ENCODE results near the gene CCN5.
"Not testable (repeated sequence)": the region's sequence is repeated elsewhere in the genome, so short reads cannot be mapped to it uniquely, and the experiment has no call there.

Gene CCN5

GRCh38 chr20:44695674-44696300 lies 19.4 kb upstream of the CCN5 start:
- DNase-seq = no peak

GRCh38 chr20:44696315-44696714 lies 18.9 kb upstream of the CCN5 start:
- no peak for DNase-seq

- not testable (repeated sequence) for DNase-seq
These were observed 18.1 kb upstream of the CCN5 start for GRCh38 chr20:44697041-44697440.

- no peak for DNase-seq
These were observed 16.8 kb upstream of the CCN5 start for GRCh38 chr20:44698351-44698750.

- no peak for DNase-seq
These were observed 14.9 kb upstream of the CCN5 start for GRCh38 chr20:44700306-44700705.

- DNase-seq = peak; percentile 27
These were observed 13.9 kb upstream of the CCN5 start for GRCh38 chr20:44701118-44701857.

- DNase-seq = peak; percentile 57
These were observed 13.3 kb upstream of the CCN5 start for GRCh38 chr20:44701858-44702256.

GRCh38 chr20:44702776-44703175 lies 12.4 kb upstream of the CCN5 start:
- no peak for DNase-seq

- DNase-seq = no peak
These were observed 11.8 kb upstream of the CCN5 start for GRCh38 chr20:44703183-44703925.

- no peak for DNase-seq
These were observed 11.1 kb upstream of the CCN5 start for GRCh38 chr20:44703956-44704488.

- DNase-seq = no peak
These were observed 10.6 kb upstream of the CCN5 start for GRCh38 chr20:44704551-44704971.

- no peak for DNase-seq
These were observed 9.6 kb upstream of the CCN5 start for GRCh38 chr20:44705364-44706094.

GRCh38 chr20:44706301-44707017 lies 8.7 kb upstream of the CCN5 start:
- no peak for DNase-seq

- no peak for DNase-seq
These were observed 8.1 kb upstream of the CCN5 start for GRCh38 chr20:44707018-44707579.

GRCh38 chr20:44709380-44709779 lies 5.8 kb upstream of the CCN5 start:
- DNase-seq = no peak

GRCh38 chr20:44709797-44710196 lies 5.4 kb upstream of the CCN5 start:
- DNase-seq = no peak

GRCh38 chr20:44711237-44711636 lies 3.9 kb upstream of the CCN5 start:
- DNase-seq = no peak

GRCh38 chr20:44714102-44714700 lies 968 bp upstream of the CCN5 start:
- no peak for DNase-seq

GRCh38 chr20:44715499-44716308 lies 535 bp downstream of the CCN5 start:
- DNase-seq = no peak

- no peak for DNase-seq
These were observed 1.3 kb downstream of the CCN5 start for GRCh38 chr20:44716309-44717106.
